ENCODE results near the gene PNKP. TPM values are rescaled to one million over a fixed set of nuclear protein-coding genes. Genes with fewer than 3 reads are reported as not detected.
A peak's percentile ranks its signal among the peaks of the same experiment; 100 is the strongest.

The PNKP gene
- total RNA-seq: 27.6 and 35.9 TPM in 2 replicates

DNA sequence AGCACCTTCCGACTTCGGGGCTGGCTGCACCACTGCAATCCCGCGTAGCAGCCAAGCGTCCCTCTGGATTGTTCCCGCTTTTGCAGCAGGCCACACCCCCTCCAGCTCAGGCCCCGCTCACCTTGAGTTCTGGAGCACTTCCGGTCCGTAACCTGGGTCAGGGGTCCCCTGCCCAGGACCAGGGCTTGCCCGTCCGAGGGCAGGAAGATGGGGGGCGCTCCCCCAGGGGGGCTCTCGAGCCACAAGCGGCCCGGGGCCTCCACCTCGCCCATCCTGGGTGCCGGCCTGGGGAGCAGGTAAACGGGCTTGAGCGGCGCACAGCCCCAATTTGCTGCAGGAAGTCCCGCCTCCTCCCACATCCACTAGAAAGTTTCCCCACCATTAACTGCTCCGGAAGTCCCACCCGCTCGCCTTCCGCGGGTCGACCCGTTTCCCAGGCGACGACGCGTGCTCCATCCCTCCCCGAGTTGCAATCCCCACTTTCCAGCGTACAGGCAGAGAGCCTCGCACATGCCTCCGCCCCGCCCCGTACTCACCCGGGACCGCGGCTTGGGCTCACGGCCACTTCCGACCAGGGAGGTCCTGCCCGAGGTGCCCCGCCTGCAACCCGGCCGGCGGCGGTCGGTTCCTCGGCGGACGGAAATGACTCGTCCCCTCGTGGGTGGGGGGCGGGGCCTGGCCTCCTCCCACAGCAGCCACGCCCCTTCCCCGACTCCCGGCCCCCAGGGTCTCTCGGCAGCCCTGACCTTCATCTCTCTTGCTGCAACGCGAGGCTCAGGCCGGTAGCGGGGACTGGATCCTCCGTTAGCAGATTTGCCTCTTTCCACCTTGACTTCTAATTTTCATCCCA lies at the start of gene PNKP:
PNKP (minus strand) TSS at position 644 of the 850 bp plus-strand sequence; CDS start at position 272, 372 bp downstream.
- DNase-seq (ENCODE audit: low read depth in 2 of 2): peak; percentile 72 to 88

DNA sequence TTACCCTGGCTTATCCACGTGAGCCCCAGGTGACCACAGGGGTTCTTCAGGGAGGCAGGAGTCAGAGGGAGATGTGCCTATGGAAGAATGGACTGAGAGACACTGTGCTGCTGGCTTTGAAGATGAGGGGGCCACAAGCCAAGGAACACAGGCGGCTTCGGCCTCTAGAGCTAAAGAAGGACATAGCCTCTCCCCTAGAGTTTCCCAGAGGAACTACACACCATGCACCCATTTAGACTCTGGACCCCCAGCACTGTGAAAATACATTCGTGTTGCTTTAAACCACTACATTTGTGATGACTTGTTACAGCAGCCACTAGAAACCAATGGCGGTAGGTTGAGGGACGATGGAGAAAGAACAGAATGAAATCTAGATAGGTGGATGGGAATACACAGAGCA lies 47.9 kb upstream of the PNKP start:
- DNase-seq (ENCODE audit: low read depth in 2 of 2): no peak

DNA sequence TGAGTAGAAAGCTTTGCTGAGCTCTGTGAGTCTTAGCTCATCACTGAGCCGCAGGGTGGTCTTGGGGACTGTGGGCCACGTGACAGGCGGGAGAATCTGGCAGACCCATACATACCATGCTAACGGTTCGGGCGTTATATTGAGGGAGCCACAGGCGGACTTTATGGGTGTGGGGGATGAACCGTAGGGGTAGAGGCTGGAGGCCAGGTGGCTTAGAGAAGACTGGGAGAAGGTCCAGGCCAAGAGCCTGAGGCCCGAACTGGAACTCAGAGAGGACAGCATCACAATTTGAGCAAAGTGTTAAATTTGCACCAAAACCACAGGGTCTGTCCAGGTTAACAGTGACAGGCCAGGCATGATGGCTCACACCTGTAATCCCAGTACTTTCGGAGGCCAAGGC lies 46.3 kb upstream of the PNKP start:
- no peak for DNase-seq (ENCODE audit: low read depth in 2 of 2)

DNA sequence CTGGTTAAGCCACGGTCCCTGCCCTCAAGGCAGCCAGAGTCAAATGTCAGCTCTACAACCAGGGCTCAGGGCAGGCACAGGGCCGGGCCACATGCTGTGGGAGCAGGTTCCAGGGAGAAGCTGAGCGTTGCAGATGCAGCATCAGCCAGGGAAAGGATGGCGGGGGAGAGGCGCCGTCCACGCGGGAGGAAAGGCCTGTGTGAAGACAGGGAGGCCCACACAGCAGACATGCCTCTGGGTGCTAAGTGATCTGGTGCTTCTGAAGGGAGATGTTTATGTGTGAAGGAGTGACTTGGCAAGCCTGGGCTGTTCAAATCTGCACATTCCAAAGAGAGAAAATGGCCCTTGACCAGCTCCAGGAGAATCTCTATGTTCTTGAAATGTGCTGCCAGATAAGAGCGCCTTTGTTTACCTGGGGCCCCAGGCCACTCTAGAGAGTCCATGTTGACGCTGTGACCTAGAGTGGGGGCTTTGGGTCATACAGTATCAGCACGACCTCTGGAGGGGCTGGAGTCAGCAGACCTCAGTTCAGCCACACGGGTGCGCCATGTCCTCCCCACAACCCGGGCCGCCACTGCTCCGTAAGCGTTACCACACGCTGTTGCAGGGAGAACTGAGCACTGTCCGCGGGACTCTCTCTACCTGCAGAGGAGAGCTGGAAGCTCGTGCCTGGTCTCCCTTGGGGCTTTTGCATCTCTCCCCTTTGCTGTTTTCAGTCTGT lies 45.7 kb upstream of the PNKP start:
- DNase-seq (ENCODE audit: low read depth in 2 of 2): no peak

DNA sequence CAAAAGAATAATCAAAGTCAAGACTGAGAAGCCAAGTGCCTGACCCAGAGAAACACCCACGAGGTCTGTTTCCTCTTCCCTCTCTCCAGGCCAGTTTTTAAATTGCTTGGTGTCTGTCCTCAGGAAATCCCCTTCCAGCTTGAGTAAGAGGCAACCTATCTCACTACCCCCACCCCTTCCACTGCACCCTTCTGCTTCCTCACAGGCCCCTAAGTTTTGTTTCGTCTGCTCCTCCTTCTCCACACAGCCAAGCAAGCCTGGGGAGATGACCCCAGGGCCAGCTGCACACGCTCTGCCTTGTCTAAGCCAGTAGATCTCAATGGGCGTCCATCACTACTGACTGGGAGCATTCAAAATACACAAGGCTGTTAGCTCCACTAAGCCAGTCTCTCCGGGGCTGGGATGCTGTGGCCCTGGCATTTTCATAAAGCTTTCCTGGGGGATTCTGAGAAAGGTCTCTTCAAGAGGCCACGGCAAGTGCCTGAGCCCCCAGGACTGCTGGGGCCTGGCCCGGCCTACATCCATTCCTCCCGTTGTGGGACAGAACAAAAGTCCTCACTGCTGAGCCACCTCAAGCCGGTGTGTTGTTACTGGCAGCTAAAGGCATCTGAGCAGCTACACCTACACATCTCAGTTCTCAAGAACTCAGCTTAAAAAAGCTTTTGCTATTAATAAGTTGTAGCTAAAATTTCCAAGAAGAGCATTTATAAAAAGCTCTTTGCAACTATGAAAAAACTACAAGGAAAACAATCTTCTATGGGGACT lies 44.2 kb upstream of the PNKP start:
- DNase-seq (ENCODE audit: low read depth in 2 of 2): peak in 1 of 2 donors; percentile 31

DNA sequence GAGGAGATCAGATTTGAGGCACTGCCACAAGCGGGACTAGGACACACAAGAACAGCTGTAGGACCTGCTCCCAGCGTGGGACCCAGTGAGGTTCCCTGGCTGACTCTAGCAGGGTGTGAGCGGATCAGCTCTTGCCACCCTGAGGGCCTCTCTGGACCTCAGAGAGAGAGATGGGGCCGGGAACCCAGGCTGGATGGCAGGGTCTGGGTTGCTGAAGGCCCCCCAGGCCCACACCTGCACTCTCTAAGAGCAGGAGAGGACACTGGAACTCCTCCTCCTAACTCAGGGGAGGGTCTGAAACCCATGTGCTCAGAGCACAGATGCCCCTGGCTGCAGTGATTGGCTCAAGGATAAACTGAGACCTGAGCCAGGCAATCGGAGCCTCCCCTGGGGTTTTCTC lies 42.8 kb upstream of the PNKP start:
- no peak for DNase-seq (ENCODE audit: low read depth in 2 of 2)

DNA sequence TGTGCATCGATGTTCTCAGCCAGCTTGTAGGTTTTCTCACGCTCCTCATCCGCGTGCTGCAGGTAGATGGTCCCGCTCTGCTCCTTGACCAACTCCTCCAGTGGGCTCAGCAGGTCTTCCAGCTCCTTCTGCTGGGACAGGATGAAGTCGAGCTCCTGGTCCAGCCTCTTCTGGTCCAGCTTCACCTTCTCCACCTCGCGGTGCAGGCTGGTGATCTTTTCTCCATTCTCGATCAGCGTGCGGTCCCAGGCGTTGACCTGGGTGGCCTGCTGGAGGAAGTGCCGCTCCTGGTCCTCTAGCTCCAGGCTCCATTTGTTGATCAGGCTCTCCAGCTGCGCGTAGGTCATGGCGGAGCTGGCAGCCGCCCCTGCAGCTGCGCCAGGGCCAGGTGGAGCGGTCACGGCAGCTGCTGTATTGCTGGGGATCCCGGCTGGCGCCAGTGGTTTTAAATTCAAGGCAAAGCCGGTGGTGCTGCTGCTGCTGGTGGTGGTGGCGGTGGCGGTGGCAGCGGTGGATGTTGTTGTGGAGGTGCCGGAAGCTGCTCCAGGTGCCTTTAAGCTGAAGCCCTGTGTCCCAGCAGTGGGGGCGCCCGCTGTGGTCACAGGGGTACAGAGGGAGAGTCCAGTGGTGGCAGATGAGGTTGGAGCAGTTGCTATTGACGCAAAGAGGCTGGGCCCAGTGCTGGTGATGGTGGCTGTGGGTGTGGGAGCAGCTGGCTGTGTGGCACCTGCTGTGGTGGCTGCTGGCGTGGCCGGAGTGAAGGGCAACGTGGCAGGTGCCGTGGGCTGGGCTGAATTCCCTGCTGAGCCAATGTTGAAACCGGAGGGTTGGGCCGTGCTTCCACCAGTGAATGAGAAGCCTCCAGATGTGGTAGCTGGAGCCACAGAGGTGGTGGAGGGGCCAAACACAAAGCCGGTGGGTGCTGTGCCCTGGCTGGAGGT lies 41.4 kb upstream of the PNKP start:
- no peak for DNase-seq (ENCODE audit: low read depth in 2 of 2)

DNA sequence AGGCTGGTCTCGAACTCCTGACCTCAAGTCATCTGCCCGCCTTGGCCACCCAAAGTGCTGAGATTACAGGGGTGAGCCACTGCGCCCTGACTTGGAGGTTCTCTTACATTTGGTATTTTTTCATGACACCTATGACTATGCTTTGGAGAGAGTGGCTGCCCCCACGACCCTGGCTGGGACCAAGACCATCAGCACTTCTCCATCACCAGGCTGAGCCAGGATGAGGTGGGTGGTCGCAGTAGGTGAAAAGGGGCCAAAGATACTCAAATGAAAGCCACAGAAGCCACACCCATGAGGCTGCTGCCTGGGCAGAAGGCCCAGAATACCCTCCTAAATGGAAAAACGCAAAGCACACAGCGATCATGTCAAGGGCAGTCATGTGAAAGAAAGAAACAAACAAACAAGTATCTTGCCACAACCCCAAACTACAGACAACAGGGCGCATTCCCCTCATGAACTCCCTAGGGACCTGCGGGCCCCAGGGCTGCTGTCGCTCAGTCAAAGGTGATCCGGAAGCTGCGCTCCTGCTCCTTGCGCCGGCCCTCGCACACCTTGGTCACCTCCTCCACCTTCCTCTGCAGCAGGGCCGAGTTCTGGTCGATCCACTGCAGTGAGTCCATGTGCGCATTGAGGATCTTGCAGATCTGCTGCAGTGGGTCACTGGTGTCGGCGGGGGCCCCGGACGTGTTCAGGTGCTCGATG lies 40.5 kb upstream of the PNKP start:
- no peak for DNase-seq (ENCODE audit: low read depth in 2 of 2)

DNA sequence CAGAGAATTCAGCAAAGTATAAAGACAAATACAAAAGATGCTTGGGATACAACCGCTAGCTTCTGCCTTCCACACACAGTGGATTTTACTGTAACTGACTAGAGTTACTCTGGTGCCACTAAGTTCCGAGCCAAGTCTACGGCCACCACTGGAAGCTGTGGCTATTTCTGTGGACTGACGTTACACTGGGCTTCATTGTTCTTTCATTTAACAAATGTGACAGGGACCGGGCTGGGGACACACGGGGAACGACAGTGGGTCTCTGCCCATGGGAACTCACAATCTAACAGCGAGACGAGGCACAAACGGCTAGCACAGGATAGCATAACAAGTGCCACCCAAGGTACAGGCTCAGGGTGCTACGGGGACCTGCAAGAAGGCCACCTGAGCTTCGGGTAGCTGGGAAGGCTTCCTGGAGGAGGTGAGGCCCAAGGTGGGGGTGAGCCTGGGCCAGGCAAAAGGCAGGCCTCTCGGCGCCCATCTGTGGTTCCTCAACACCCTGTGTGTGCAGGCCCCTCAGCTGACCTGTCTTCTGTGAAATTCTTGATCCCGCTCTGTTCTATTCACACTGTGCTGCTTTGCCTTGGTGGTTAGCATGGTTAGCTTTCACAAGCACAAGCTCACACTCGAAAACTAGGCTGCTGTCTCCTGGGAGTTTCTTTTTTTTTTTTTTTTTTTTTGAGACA lies 39.6 kb upstream of the PNKP start:
- DNase-seq (ENCODE audit: low read depth in 2 of 2): no peak

DNA sequence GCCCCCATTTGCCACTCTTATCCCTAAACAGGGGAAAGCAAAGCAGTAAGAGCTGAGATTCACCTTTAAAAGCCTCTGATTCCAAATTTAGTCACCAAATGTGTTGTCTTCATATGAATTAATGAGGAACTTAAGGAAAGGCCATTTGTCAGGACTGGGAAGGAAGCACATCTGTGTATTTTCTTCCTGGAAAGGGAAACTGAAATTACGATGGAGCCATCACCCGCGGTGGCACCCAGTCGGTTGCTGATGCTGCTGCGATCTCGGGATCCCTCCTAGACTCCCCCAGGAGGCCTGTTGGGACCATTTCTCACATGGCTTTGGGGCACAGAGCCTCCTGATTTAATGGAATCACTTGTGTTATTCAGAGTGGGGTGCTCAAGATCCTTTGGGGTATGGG lies 36.8 kb upstream of the PNKP start:
- DNase-seq (ENCODE audit: low read depth in 2 of 2): no peak

DNA sequence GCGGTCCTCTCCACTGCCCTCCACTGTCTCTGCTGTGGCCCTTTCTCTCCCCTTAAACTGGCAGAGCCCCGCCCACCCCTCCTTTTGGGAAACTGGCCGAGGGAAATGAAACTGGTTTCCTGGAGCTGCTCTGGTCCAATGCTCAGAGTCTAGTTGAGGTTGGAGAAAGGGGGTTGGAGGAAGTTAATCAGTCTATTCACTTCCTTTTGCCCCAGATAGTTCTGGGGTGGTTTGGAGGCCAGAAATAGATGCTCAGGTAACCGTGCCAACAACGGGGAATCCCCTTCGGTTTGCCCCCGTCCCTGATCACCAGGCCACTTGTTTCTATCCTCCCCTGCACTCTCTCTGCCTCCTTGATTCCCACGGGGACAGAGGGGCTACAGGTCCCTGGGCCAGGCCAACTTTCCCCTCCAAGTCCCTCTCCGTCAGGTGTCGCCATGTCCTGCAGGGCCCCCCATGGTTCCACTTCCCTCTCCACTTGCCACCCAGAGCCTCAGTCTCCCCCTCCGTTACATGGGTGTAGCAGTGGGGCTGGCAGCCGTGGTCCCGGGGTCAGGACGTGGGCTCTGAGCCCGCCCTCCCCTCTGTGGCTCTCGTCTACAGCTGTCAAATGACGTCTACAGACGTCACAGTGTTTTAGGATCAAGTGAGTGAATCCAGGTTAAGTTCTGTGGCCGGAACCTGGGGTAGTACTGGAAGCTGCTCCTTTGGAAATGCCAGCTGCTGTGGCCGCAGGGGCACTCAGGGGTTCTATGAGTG lies 29.7 kb upstream of the PNKP start, which contains the start of gene IL4I1:
IL4I1 (minus strand) TSS at position 25 of the 759 bp plus-strand sequence. CDS start 727 bp downstream, outside the sequence.
- peak in 1 of 2 donors; percentile 78 for DNase-seq (ENCODE audit: low read depth in 2 of 2)

DNA sequence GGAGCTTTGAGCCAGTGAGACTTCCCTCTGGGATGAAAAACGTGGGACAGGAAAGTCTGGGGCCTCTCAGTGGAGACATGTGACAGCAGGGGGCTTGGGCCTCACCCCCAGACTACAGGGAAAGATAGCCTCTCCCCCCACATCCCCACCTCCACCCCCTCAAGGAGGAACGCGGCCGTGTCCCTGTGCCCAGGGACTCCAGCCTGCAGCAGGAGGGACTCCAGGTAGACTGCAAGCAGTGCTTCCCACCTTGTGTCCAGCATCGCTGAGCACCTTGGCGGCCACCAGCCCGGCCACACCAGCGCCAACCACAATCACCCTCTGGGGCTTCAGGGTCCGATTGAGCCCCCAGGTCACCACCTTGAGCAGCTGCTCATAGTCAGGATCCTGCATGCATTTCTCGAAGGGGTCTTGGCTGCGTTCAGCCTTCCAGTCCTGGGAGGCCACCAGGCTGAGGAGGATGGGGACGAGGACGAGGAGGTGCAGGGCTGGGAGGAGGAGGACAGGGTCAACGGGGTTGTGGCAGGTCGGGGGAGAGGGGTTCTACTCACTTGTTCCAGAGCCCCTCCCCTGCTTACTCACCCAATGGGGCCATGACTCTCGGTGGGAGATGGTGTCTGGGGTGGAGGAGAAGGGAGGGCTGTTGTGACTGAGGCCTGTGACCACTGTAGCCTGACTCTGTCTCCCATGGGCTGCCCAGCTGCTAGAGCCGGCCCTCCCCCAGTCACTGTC lies 28.4 kb upstream of the PNKP start:
- DNase-seq (ENCODE audit: low read depth in 2 of 2): no peak

DNA sequence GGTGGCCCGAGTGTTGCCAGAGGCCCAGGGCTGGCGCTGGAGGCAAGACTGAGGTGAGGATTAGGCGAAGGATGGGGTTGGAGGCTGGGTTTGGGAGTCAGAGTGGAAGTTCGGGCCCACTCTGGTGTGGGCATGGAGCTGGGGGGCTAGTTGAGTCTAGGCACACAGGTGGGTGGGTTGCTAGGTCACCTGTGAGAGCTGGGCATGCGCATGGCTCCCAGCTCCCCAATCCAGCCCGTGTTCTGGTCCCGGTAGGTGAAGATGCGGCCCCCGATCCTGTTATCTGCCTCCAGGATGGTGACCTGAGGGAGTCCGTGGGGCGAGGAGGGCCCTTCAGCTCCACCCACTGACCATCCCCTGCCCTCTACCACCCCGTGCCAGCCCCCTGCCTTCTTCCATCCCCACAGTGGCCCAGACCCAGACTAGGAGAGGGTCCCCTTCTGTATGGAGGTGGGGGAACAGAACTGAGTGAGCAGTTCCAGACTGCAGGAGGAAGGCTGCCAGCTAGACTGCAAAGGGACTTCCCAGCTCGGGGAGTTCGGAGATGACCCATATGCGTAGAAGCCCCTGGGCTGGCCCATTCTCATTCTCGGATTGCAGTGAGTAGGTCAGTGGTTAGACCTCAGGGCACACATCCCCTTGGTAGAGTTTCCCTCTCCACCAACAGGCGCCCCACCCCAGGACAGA lies 27.6 kb upstream of the PNKP start:
- DNase-seq (ENCODE audit: low read depth in 2 of 2): no peak

DNA sequence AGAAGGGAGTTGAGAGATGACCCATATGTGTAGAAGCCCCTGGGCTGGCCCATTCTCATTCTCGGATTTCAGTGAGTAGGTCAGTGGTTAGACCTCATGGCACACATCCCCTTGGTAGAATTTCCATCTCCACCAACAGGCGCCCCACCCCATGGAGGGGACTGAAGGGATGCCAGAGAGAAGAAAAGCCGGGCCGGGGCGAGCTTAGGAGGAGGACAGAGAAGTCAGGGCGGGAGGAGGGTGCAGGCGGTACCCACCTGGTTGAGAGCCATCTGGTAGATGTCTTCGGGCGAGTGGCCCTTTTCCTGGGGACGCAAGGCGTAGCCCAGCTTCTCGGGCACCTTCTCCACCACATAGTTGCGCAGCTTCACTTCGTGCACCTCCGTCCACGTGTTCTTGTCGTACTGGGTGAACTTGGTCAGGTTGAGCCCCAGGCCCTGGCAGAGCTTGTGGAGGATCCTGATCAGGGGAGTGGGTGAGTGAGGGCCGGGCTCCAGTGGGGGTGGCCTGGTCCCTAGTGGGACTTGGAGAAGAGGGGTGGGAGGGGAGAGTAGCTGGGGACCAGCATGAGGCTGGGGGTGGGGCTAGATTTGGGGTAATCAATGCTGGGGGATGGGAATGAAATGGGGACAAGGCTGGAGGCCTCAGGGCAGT lies 26.8 kb upstream of the PNKP start:
- DNase-seq (ENCODE audit: low read depth in 2 of 2): no peak

DNA sequence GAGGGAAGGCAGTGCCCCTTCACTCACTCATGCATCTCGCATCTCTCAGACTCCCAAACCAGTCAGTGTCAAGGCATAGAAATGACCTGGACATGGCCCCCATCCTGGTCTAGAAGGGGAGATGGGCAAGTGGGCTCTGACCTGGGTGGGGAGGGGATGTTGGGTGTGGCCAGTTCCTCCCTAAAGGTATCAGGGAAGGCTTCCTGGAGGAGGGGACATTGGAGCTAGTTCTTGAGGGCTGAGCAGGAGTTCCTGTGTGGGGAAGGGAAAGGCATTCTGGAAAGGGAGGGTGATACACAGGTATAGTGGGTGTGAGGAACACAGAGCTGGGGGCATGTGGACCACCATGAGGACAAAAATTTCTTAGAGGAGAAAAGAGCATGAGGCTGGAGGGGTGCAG lies 25.3 kb upstream of the PNKP start:
- DNase-seq (ENCODE audit: low read depth in 2 of 2): no peak

DNA sequence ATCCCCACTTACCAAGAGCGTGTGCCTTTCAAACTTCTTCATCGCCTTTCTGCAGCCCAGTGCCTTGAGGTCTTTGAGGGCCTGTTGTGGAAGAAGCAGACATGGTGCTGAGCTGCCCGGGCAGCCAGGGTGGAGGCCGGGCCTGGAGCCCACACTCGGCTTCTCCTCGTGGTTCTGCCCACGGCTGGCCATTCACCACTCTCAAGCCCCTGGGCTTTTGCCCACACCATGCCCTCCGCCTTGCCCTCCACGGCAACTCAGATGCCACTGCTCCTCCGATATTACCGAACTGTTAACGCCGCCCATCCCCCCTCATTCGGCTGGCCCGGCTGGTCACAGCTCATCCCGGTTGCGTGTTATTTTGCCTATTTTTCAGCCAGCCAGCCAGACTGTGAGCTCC lies 24.0 kb upstream of the PNKP start:
- DNase-seq (ENCODE audit: low read depth in 2 of 2): no peak
